Peyer's patch (tissue), 4 donors: ENCODE data around the gene CAV3. TPM values are rescaled to one million over a fixed set of nuclear protein-coding genes. Genes with fewer than 3 reads are reported as not detected.

ENCODE experiments used
- DNase-seq, 3 donors: peaks; one replicate each; pipeline ENCODE4 v3.0.0-alpha.2; 2017 to 2019
- H3K27ac ChIP-seq, 4 donors: fragments of 200-600 bp; sonication (generic); one replicate each; pipeline ENCODE4 v1.5.1; 2016 to 2019
- H3K27me3 ChIP-seq, 2 donors: fragments of 200-600 bp; sonication (generic); one replicate each; pipeline ENCODE4 v1.5.1; 2019
- H3K36me3 ChIP-seq, 3 donors: fragments of 200-600 bp; sonication (generic); one replicate each; pipeline ENCODE4 v1.5.1; 2016 to 2019
- H3K4me1 ChIP-seq, 4 donors: fragments of 200-600 bp; sonication (generic); one replicate each; pipeline ENCODE4 v1.5.1; 2016 to 2019
- H3K4me3 ChIP-seq, 4 donors: fragments of 200-600 bp; sonication (generic); 1 replicate in 3 of 4; 2 replicates in 1 of 4; pipeline ENCODE4 v1.5.1; 2016 to 2019; ENCODE audit warnings: mild to moderate bottlenecking in 1 of 4
- H3K9me3 ChIP-seq, 4 donors: fragments of 200-600 bp; sonication (generic); one replicate each; pipeline ENCODE4 v1.5.1; 2016 to 2019; ENCODE audit warnings: mild to moderate bottlenecking in 1 of 4
- POLR2A ChIP-seq, 2 donors: fragments of 450-650 bp; IDR thresholded peaks; one replicate each; pipeline ENCODE4 v1.5.1; 2017; ENCODE audit warnings: antibody characterized with exemption in 2 of 2, mild to moderate bottlenecking in 2 of 2, moderate library complexity in 2 of 2
- total RNA-seq, 4 donors: library from RNA; depleted of rRNA; stranded (reverse); fragments of >200 nt; gene quantifications; one replicate each; pipeline ENCODE4 v1.1.0, GENCODE V29; 2016
- TF ChIP-seq, protein P1 (sequence below), 6 experiments: fragments of 450-650 bp in 4 of 6; fragments of 200-600 bp in 2 of 6; sonication (generic) in 1 of 6; IDR thresholded peaks; one replicate each; pipeline ENCODE4 v1.5.1; 2017 to 2019; ENCODE audit warnings: antibody characterized with exemption in 6 of 6, mild to moderate bottlenecking in 3 of 6, moderate library complexity in 1 of 6

The CAV3 gene
- total RNA-seq, 4 donors from 2014 or later = not detected

- TF ChIP-seq, protein P1, sequence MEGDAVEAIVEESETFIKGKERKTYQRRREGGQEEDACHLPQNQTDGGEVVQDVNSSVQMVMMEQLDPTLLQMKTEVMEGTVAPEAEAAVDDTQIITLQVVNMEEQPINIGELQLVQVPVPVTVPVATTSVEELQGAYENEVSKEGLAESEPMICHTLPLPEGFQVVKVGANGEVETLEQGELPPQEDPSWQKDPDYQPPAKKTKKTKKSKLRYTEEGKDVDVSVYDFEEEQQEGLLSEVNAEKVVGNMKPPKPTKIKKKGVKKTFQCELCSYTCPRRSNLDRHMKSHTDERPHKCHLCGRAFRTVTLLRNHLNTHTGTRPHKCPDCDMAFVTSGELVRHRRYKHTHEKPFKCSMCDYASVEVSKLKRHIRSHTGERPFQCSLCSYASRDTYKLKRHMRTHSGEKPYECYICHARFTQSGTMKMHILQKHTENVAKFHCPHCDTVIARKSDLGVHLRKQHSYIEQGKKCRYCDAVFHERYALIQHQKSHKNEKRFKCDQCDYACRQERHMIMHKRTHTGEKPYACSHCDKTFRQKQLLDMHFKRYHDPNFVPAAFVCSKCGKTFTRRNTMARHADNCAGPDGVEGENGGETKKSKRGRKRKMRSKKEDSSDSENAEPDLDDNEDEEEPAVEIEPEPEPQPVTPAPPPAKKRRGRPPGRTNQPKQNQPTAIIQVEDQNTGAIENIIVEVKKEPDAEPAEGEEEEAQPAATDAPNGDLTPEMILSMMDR (IDR thresholded peaks at IDR 0.05) = no peak
- no peak for TF ChIP-seq POLR2A (IDR thresholded peaks at IDR 0.05)
- no peaks in the 10 kb centered on the region for H3K4me1 ChIP-seq
- DNase-seq = no peak
- H3K9me3 ChIP-seq = no peaks in the 10 kb centered on the region
- no peaks in the 10 kb centered on the region for H3K36me3 ChIP-seq
- no peak overlapping the region for H3K27ac ChIP-seq
- H3K4me3 ChIP-seq = no peak overlapping the region
- no peaks in the 10 kb centered on the region for H3K27me3 ChIP-seq
These were observed 6.3 kb downstream of the CAV3 start for GRCh38 chr3:8739757-8740504.

DNA sequence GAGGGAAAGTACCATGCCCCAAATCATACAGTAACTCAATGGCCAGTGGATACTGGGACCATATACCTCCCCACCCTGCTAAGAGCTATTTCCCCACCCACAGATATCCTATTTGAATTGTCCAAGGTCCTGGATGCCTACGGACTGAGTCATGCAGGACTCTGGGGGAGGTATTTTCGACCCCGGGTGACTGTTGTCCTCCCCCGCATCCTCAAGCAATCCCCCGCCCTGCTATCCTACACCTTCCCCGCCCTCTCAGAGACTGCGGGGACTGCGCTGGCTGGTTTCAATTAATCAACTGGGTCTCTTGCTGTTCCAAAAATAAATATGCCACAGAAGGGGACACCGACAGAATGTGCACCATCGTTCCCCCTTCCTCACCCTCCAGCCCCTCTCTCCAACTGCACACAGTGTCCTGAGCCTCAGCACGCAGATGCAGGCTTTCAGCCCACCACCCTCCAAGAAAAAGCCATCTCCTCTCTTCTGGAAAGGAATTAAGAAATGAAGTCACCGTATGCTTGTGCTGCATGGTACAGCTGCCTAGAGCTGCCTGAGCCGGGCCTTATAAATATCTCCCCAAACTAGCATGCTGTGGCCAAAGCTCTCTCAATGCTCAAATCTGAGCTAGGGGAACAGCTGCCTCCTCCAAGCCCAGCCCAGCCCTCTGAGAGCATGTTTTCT is 8.1 kb downstream of the CAV3 start:
- H3K9me3 ChIP-seq = no peaks in the 10 kb centered on the region
- H3K27me3 ChIP-seq = no peaks in the 10 kb centered on the region
- no peak overlapping the region for H3K27ac ChIP-seq
- no peaks in the 10 kb centered on the region for H3K36me3 ChIP-seq
- DNase-seq = no peak
- no peak for TF ChIP-seq POLR2A (IDR thresholded peaks at IDR 0.05)
- TF ChIP-seq, protein P1 (IDR thresholded peaks at IDR 0.05) = no peak
- H3K4me3 ChIP-seq = no peak overlapping the region
- H3K4me1 ChIP-seq = no peaks in the 10 kb centered on the region

- H3K4me1 ChIP-seq = no peaks in the 10 kb centered on the region
- DNase-seq = no peak
- no peaks in the 10 kb centered on the region for H3K27me3 ChIP-seq
- no peak for TF ChIP-seq POLR2A (IDR thresholded peaks at IDR 0.05)
- TF ChIP-seq, protein P1 (IDR thresholded peaks at IDR 0.05) = no peak
- H3K9me3 ChIP-seq = no peaks in the 10 kb centered on the region
- H3K36me3 ChIP-seq = no peaks in the 10 kb centered on the region
- H3K27ac ChIP-seq = no peak overlapping the region
- no peak overlapping the region for H3K4me3 ChIP-seq
These were observed 9.5 kb downstream of the CAV3 start for GRCh38 chr3:8743021-8743601.

DNA sequence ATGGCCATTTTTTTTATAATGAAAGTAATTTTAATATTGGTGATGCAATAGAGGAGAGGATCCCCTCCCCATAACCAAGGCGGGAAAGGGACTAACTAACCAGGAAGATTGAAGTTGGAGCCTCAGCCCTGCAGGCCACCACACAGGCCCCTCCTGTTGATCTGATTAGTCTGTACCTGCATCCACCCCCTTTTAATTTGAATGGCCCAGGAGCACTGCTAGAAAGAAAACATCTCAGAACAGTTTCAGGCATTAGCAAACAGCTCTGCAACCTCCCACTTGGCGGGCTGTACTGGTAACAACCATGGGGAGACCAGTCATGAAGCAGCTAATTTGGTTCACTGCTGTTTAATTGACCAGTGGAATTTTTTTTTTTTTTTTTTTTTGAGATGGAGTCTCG is 10.3 kb downstream of the CAV3 start:
- DNase-seq = no peak
- Histone ChIP-seq H3K4me1 (no peaks in the 10 kb centered on the region), H3K36me3 (no peaks in the 10 kb centered on the region), H3K27me3 (no peaks in the 10 kb centered on the region), H3K4me3 (no peak overlapping the region), H3K27ac (no peak overlapping the region), H3K9me3 (no peaks in the 10 kb centered on the region)
- TF ChIP-seq, protein P1 (IDR thresholded peaks at IDR 0.05) = no peak
- no peak for TF ChIP-seq POLR2A (IDR thresholded peaks at IDR 0.05)

GRCh38 chr3:8745619-8746370 is 12.2 kb downstream of the CAV3 start:
- Histone ChIP-seq H3K27me3 (no peaks in the 10 kb centered on the region), H3K4me3 (no peak overlapping the region), H3K27ac (no peak overlapping the region), H3K4me1 (no peaks in the 10 kb centered on the region), H3K9me3 (no peaks in the 10 kb centered on the region), H3K36me3 (no peaks in the 10 kb centered on the region)
- no peak for DNase-seq
- TF ChIP-seq, protein P1 (IDR thresholded peaks at IDR 0.05) = no peak
- no peak for TF ChIP-seq POLR2A (IDR thresholded peaks at IDR 0.05)
